Thoracic aorta (tissue), 2 donors: Measurements from ENCODE around the gene ADCY7. TPM values are rescaled to one million over a fixed set of nuclear protein-coding genes. Genes with fewer than 3 reads are reported as not detected.

Experiments
- ATAC-seq: fragments of 150-250 bp; one replicate; pipeline ENCODE4 v1.8.0; 2017; ENCODE audit warnings: low read depth; ENCODE audit not compliant: insufficient number of reproducible peaks, low FRiP score
- DNase-seq: peaks from one replicate; pipeline ENCODE4 v3.0.0-alpha.2; 2020; ENCODE audit warnings: low spot score
- H3K27ac ChIP-seq, 2 donors: fragments of 200-600 bp; sonication (generic); 1 replicate in 1 of 2; 2 replicates in 1 of 2; pipeline ENCODE4 v1.5.1; 2016; ENCODE audit warnings: mild to moderate bottlenecking in 2 of 2, moderate library complexity in 2 of 2
- H3K27me3 ChIP-seq: fragments of 200-600 bp; sonication (generic); replicated peaks from 2 replicates; pipeline ENCODE4 v1.6.0; 2016; ENCODE audit warnings: mild to moderate bottlenecking; ENCODE audit not compliant: insufficient read depth
- H3K36me3 ChIP-seq: fragments of 200-600 bp; sonication (generic); one replicate; pipeline ENCODE4 v1.5.1; 2016
- H3K4me1 ChIP-seq, 2 donors: fragments of 200-600 bp; sonication (generic); 1 replicate in 1 of 2; 2 replicates in 1 of 2; pipeline versions ENCODE4 v1.5.1 to v1.6.0; 2016; ENCODE audit warnings: low read depth in 2 of 2, mild to moderate bottlenecking in 1 of 2; ENCODE audit not compliant: control insufficient read depth in 1 of 2
- H3K4me3 ChIP-seq: fragments of 200-600 bp; sonication (generic); 2 replicates; pipeline ENCODE4 v1.5.1; 2016; ENCODE audit warnings: mild to moderate bottlenecking
- H3K9me3 ChIP-seq: fragments of 200-600 bp; sonication (generic); 2 replicates; pipeline ENCODE4 v1.5.1; 2016
- CTCF ChIP-seq: fragments of 200-600 bp; sonication (generic); IDR thresholded peaks from one replicate; pipeline ENCODE4 v1.5.1; 2019; ENCODE audit warnings: antibody characterized with exemption
- total RNA-seq, 2 donors: library from RNA; depleted of rRNA; stranded (reverse); fragments of >200 nt; gene quantifications; one replicate each; pipeline versions ENCODE4 v1.1.0 to v1.2.3, GENCODE V29; 2016

ADCY7 gene
- total RNA-seq, 2 donors from 2014 or later, result 35.9 to 39.8 TPM

GRCh38 chr16:50228364-50228868 is 37.9 kb upstream of the ADCY7 start:
- ATAC-seq (no peak), DNase-seq (no peak)
- Histone ChIP-seq H3K27me3 (no peaks in the 10 kb centered on the region), H3K9me3 (no peaks in the 10 kb centered on the region), H3K4me1 (no peaks in the 10 kb centered on the region), H3K4me3 (no peak overlapping the region), H3K36me3 (peaks cover 23% of the 10 kb centered on the region), H3K27ac (no peak overlapping the region)
- TF ChIP-seq CTCF, result no peak

- TF ChIP-seq CTCF, result no peak
- ATAC-seq, result no peak
- H3K36me3 ChIP-seq, result peaks cover 23% of the 10 kb centered on the region
- DNase-seq, result no peak
- H3K4me3 ChIP-seq, result no peak overlapping the region
- no peaks in the 10 kb centered on the region for H3K27me3 ChIP-seq
- H3K4me1 ChIP-seq, result no peaks in the 10 kb centered on the region
- no peaks in the 10 kb centered on the region for H3K9me3 ChIP-seq
- no peak overlapping the region for H3K27ac ChIP-seq
These were observed 37.1 kb upstream of the ADCY7 start for GRCh38 chr16:50229149-50229726.

GRCh38 chr16:50234771-50235556 is 31.4 kb upstream of the ADCY7 start:
- no peaks in the 10 kb centered on the region for H3K9me3 ChIP-seq
- TF ChIP-seq CTCF, result no peak
- H3K27ac ChIP-seq, result no peak overlapping the region
- DNase-seq, result no peak
- no peak for ATAC-seq
- H3K4me1 ChIP-seq, result no peaks in the 10 kb centered on the region
- no peaks in the 10 kb centered on the region for H3K36me3 ChIP-seq
- H3K27me3 ChIP-seq, result no peaks in the 10 kb centered on the region
- H3K4me3 ChIP-seq, result no peak overlapping the region

- Histone ChIP-seq H3K4me1 (peaks cover 0 to under 1% of the 10 kb centered on the region in 2 donors), H3K4me3 (no peak overlapping the region), H3K27me3 (no peaks in the 10 kb centered on the region), H3K36me3 (no peaks in the 10 kb centered on the region), H3K9me3 (no peaks in the 10 kb centered on the region), H3K27ac (no peak overlapping the region)
- TF ChIP-seq CTCF, result no peak
- ATAC-seq (no peak), DNase-seq (no peak)
These were observed 30.8 kb upstream of the ADCY7 start for GRCh38 chr16:50235581-50235980.

GRCh38 chr16:50238314-50238713 is 28.0 kb upstream of the ADCY7 start:
- H3K27ac ChIP-seq, result no peak overlapping the region
- TF ChIP-seq CTCF, result no peak
- no peak overlapping the region for H3K4me3 ChIP-seq
- no peaks in the 10 kb centered on the region for H3K27me3 ChIP-seq
- no peaks in the 10 kb centered on the region for H3K36me3 ChIP-seq
- no peaks in the 10 kb centered on the region for H3K9me3 ChIP-seq
- DNase-seq, result no peak
- H3K4me1 ChIP-seq, result peaks cover 0 to 8% of the 10 kb centered on the region in 2 donors
- ATAC-seq, result no peak
